CD4-positive, CD25-positive, alpha-beta regulatory T cell (primary cell): Measurements from ENCODE around the gene CDH12. TPM values are rescaled to one million over a fixed set of nuclear protein-coding genes. Genes with fewer than 3 reads are reported as not detected.

Experiments
- ATAC-seq, 2 donors: fragments of 150-1000 bp; cut with Tn5 transposase; one replicate each; pipeline ENCODE4 v1.10.0; 2021; ENCODE audit warnings: low read depth in 2 of 2, moderate number of reproducible peaks in 2 of 2, moderate library complexity in 1 of 2
- DNase-seq, 3 donors: peaks; one replicate each; pipeline versions ENCODE4 v3.0.0 to v3.0.0-alpha.2; 2012 to 2022; ENCODE audit warnings: mixed read lengths in 1 of 3
- H3K27ac ChIP-seq: one replicate; pipeline ENCODE4 v1.7.0; 2013; ENCODE audit warnings: mild to moderate bottlenecking, low read length; ENCODE audit not compliant: insufficient read depth, poor library complexity, severe bottlenecking
- H3K27me3 ChIP-seq: one replicate; pipeline ENCODE4 v1.7.0; 2013; ENCODE audit warnings: low read length; ENCODE audit not compliant: control insufficient read depth, insufficient read depth
- H3K36me3 ChIP-seq: one replicate; pipeline ENCODE4 v1.7.0; 2013; ENCODE audit warnings: mild to moderate bottlenecking, low read length, moderate library complexity; ENCODE audit not compliant: control insufficient read depth, insufficient read depth
- H3K4me1 ChIP-seq: 2 replicates; pipeline ENCODE4 v1.7.0; 2013; ENCODE audit warnings: mild to moderate bottlenecking, low read length; ENCODE audit not compliant: insufficient read depth, control insufficient read depth, poor library complexity, severe bottlenecking
- H3K4me3 ChIP-seq: one replicate; pipeline ENCODE4 v1.7.0; 2013; ENCODE audit warnings: low read depth, mild to moderate bottlenecking, low read length, moderate library complexity
- H3K9me3 ChIP-seq, 2 experiments: 1 replicate in 1 of 2; 2 replicates in 1 of 2; pipeline ENCODE4 v1.7.0; 2013; ENCODE audit warnings: low read length in 2 of 2, mild to moderate bottlenecking in 1 of 2, moderate library complexity in 1 of 2; ENCODE audit not compliant: control insufficient read depth in 2 of 2
- H3K27ac Mint-ChIP-seq, 3 donors: one replicate each; pipeline ENCODE4 v1.8.0; 2020 to 2022; ENCODE audit warnings: mild to moderate bottlenecking in 3 of 3, mixed read lengths in 3 of 3, moderate library complexity in 2 of 3
- H3K27me3 Mint-ChIP-seq: one replicate; pipeline ENCODE4 v1.8.0; 2022; ENCODE audit warnings: mild to moderate bottlenecking, mixed read lengths
- H3K36me3 Mint-ChIP-seq: one replicate; pipeline ENCODE4 v1.8.0; 2020; ENCODE audit warnings: mixed read lengths
- H3K4me1 Mint-ChIP-seq, 4 donors: one replicate each; pipeline ENCODE4 v1.8.0; 2020 to 2022; ENCODE audit warnings: mixed read lengths in 4 of 4, mild to moderate bottlenecking in 1 of 4
- H3K4me3 Mint-ChIP-seq, 4 donors: one replicate each; pipeline ENCODE4 v1.8.0; 2020 to 2022; ENCODE audit warnings: mild to moderate bottlenecking in 4 of 4, mixed read lengths in 4 of 4, moderate library complexity in 3 of 4
- H3K9me3 Mint-ChIP-seq, 7 donors: one replicate each; pipeline ENCODE4 v1.8.0; 2020 to 2022; ENCODE audit warnings: mixed read lengths in 7 of 7, mild to moderate bottlenecking in 3 of 7, moderate library complexity in 2 of 7
- polyA plus RNA-seq, 4 donors: library from polyadenylated mRNA; unstranded; fragments of 300-500 nt; fragmentation: Illumina TruSeq; gene quantifications; one replicate each; pipeline ENCODE4 v1.2.3, GENCODE V29; 2021
- total RNA-seq: library from RNA; stranded (reverse); gene quantifications from one replicate; pipeline ENCODE4 v1.2.3, GENCODE V29; 2022

The CDH12 gene
- total and polyA plus RNA-seq, 5 donors from 2014 or later: not detected

- no peaks in the 10 kb centered on the region for H3K27me3 Mint-ChIP-seq
- H3K4me3 Mint-ChIP-seq: no peak overlapping the region
- H3K4me1 Mint-ChIP-seq: no peaks in the 10 kb centered on the region
- no peak for ATAC-seq
- Histone ChIP-seq H3K9me3 (no peaks in the 10 kb centered on the region), H3K4me1 (no peaks in the 10 kb centered on the region), H3K36me3 (no peaks in the 10 kb centered on the region), H3K27ac (no peak overlapping the region), H3K4me3 (no peak overlapping the region), H3K27me3 (no peaks in the 10 kb centered on the region)
- peaks cover 2 to 17% (median 14%) of the 10 kb centered on the region in 7 donors for H3K9me3 Mint-ChIP-seq
- no peaks in the 10 kb centered on the region for H3K36me3 Mint-ChIP-seq
- no peak overlapping the region for H3K27ac Mint-ChIP-seq
- no peak for DNase-seq
Measured at GRCh38 chr5:22651355-22651754, 201.8 kb downstream of the CDH12 start.

- ATAC-seq (no peak), DNase-seq (no peak)
- Mint-ChIP-seq H3K4me1 (no peaks in the 10 kb centered on the region), H3K4me3 (no peak overlapping the region), H3K9me3 (peaks cover 2 to 18% (median 14%) of the 10 kb centered on the region in 7 donors), H3K27ac (no peak overlapping the region), H3K27me3 (no peaks in the 10 kb centered on the region), H3K36me3 (no peaks in the 10 kb centered on the region)
- Histone ChIP-seq H3K4me3 (no peak overlapping the region), H3K4me1 (no peaks in the 10 kb centered on the region), H3K36me3 (no peaks in the 10 kb centered on the region), H3K9me3 (no peaks in the 10 kb centered on the region), H3K27me3 (no peaks in the 10 kb centered on the region), H3K27ac (no peak overlapping the region)
Measured at GRCh38 chr5:22650511-22650910, 202.6 kb downstream of the CDH12 start.

GRCh38 chr5:22649074-22649473 lies 204.1 kb downstream of the CDH12 start:
- Mint-ChIP-seq H3K27ac (no peak overlapping the region), H3K9me3 (peaks cover 3 to 24% (median 11%) of the 10 kb centered on the region in 7 donors), H3K27me3 (no peaks in the 10 kb centered on the region), H3K4me3 (no peak overlapping the region), H3K36me3 (no peaks in the 10 kb centered on the region), H3K4me1 (no peaks in the 10 kb centered on the region)
- ATAC-seq (no peak), DNase-seq (no peak)
- H3K4me3 ChIP-seq: no peak overlapping the region
- H3K4me1 ChIP-seq: no peaks in the 10 kb centered on the region
- H3K36me3 ChIP-seq: no peaks in the 10 kb centered on the region
- H3K9me3 ChIP-seq: peaks cover 0 to under 1% of the 10 kb centered on the region in 2 experiments
- no peaks in the 10 kb centered on the region for H3K27me3 ChIP-seq
- no peak overlapping the region for H3K27ac ChIP-seq

- Mint-ChIP-seq H3K4me3 (no peak overlapping the region), H3K36me3 (no peaks in the 10 kb centered on the region), H3K27ac (no peak overlapping the region), H3K27me3 (no peaks in the 10 kb centered on the region), H3K4me1 (no peaks in the 10 kb centered on the region), H3K9me3 (peaks cover 2 to 30% (median 5%) of the 10 kb centered on the region in 7 donors)
- H3K36me3 ChIP-seq: no peaks in the 10 kb centered on the region
- ATAC-seq: no peak
- no peak overlapping the region for H3K4me3 ChIP-seq
- peaks cover 0 to 13% of the 10 kb centered on the region in 2 experiments for H3K9me3 ChIP-seq
- no peaks in the 10 kb centered on the region for H3K27me3 ChIP-seq
- no peaks in the 10 kb centered on the region for H3K4me1 ChIP-seq
- H3K27ac ChIP-seq: no peak overlapping the region
- DNase-seq: no peak
Measured at GRCh38 chr5:22644859-22645258, 208.3 kb downstream of the CDH12 start.

- Mint-ChIP-seq H3K4me1 (no peaks in the 10 kb centered on the region), H3K27ac (no peak overlapping the region), H3K36me3 (no peaks in the 10 kb centered on the region), H3K9me3 (peaks cover 0 to 29% (median 6%) of the 10 kb centered on the region in 7 donors), H3K4me3 (no peak overlapping the region), H3K27me3 (no peaks in the 10 kb centered on the region)
- ATAC-seq: no peak
- Histone ChIP-seq H3K9me3 (peaks cover 0 to 13% of the 10 kb centered on the region in 2 experiments), H3K36me3 (no peaks in the 10 kb centered on the region), H3K27ac (no peak overlapping the region), H3K4me1 (no peaks in the 10 kb centered on the region), H3K4me3 (no peak overlapping the region), H3K27me3 (no peaks in the 10 kb centered on the region)
- no peak for DNase-seq
Measured at GRCh38 chr5:22643356-22643755, 209.8 kb downstream of the CDH12 start.

- peaks cover 0 to 29% (median 11%) of the 10 kb centered on the region in 7 donors for H3K9me3 Mint-ChIP-seq
- no peak for ATAC-seq
- DNase-seq: no peak
- H3K4me3 Mint-ChIP-seq: no peak overlapping the region
- H3K4me1 ChIP-seq: no peaks in the 10 kb centered on the region
- H3K4me3 ChIP-seq: no peak overlapping the region
- H3K9me3 ChIP-seq: peaks cover 0 to 3% of the 10 kb centered on the region in 2 experiments
- H3K27me3 Mint-ChIP-seq: no peaks in the 10 kb centered on the region
- no peak overlapping the region for H3K27ac Mint-ChIP-seq
- no peaks in the 10 kb centered on the region for H3K27me3 ChIP-seq
- H3K27ac ChIP-seq: no peak overlapping the region
- no peaks in the 10 kb centered on the region for H3K4me1 Mint-ChIP-seq
- no peaks in the 10 kb centered on the region for H3K36me3 ChIP-seq
- H3K36me3 Mint-ChIP-seq: no peaks in the 10 kb centered on the region
Measured at GRCh38 chr5:22631683-22632082, 221.5 kb downstream of the CDH12 start.

- Mint-ChIP-seq H3K27me3 (no peaks in the 10 kb centered on the region), H3K36me3 (no peaks in the 10 kb centered on the region), H3K9me3 (peaks cover 0 to 36% (median 14%) of the 10 kb centered on the region in 7 donors), H3K4me3 (no peak overlapping the region), H3K27ac (no peak overlapping the region), H3K4me1 (no peaks in the 10 kb centered on the region)
- H3K27me3 ChIP-seq: no peaks in the 10 kb centered on the region
- no peak overlapping the region for H3K27ac ChIP-seq
- DNase-seq (no peak), ATAC-seq (no peak)
- no peaks in the 10 kb centered on the region for H3K36me3 ChIP-seq
- H3K4me1 ChIP-seq: no peaks in the 10 kb centered on the region
- peaks cover 2 to 15% of the 10 kb centered on the region in 2 experiments for H3K9me3 ChIP-seq
- no peak overlapping the region for H3K4me3 ChIP-seq
Measured at GRCh38 chr5:22627029-22627428, 226.1 kb downstream of the CDH12 start.

- Histone ChIP-seq H3K9me3 (peaks cover 2 to 15% of the 10 kb centered on the region in 2 experiments), H3K27ac (no peak overlapping the region), H3K4me3 (no peak overlapping the region), H3K4me1 (no peaks in the 10 kb centered on the region), H3K36me3 (no peaks in the 10 kb centered on the region), H3K27me3 (no peaks in the 10 kb centered on the region)
- DNase-seq (no peak), ATAC-seq (no peak)
- H3K9me3 Mint-ChIP-seq: peaks cover 0 to 36% (median 12%) of the 10 kb centered on the region in 7 donors
- H3K36me3 Mint-ChIP-seq: no peaks in the 10 kb centered on the region
- no peak overlapping the region for H3K4me3 Mint-ChIP-seq
- peak overlapping the region in 1 of 3 donors; percentile 5 for H3K27ac Mint-ChIP-seq
- no peaks in the 10 kb centered on the region for H3K4me1 Mint-ChIP-seq
- no peaks in the 10 kb centered on the region for H3K27me3 Mint-ChIP-seq
Measured at GRCh38 chr5:22625451-22625850, 227.7 kb downstream of the CDH12 start.
